ENCODE data around the gene MICOS13.

MICOS13 gene

GRCh38 chr19:5635427-5635826, 44.9 kb downstream of the MICOS13 start:
- no peak overlapping the region for H3K4me3 ChIP-seq (ENCODE audit: low read length)
- TF ChIP-seq, protein P1, sequence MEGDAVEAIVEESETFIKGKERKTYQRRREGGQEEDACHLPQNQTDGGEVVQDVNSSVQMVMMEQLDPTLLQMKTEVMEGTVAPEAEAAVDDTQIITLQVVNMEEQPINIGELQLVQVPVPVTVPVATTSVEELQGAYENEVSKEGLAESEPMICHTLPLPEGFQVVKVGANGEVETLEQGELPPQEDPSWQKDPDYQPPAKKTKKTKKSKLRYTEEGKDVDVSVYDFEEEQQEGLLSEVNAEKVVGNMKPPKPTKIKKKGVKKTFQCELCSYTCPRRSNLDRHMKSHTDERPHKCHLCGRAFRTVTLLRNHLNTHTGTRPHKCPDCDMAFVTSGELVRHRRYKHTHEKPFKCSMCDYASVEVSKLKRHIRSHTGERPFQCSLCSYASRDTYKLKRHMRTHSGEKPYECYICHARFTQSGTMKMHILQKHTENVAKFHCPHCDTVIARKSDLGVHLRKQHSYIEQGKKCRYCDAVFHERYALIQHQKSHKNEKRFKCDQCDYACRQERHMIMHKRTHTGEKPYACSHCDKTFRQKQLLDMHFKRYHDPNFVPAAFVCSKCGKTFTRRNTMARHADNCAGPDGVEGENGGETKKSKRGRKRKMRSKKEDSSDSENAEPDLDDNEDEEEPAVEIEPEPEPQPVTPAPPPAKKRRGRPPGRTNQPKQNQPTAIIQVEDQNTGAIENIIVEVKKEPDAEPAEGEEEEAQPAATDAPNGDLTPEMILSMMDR (conservative IDR thresholded peaks at IDR 0.05; ENCODE audit: low read length), result no peak
- no peak for DNase-seq (ENCODE audit: low read depth)

DNA sequence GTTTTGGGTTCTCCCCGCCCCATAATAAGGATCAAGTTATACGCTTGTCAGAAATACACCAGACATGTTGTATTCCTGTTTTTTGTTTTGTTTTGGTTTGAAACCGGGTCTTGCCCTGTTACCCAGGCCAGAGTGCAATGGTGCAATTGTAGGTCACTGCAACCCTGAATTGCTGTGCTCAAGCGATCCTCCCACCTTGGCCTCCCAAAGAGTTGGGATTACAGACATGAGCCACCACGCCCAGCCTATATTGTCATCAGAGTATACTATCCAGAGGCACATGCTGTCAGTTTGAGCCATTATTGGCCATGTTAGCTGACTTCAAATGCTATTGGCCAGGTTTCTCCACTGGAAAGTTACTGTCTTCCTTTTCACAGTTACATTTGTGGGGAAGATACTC, 47.7 kb downstream of the MICOS13 start:
- TF ChIP-seq, protein P1 (conservative IDR thresholded peaks at IDR 0.05; ENCODE audit: low read length), result no peak
- H3K4me3 ChIP-seq (ENCODE audit: low read length), result no peak overlapping the region
- DNase-seq (ENCODE audit: low read depth), result no peak

GRCh38 chr19:5632241-5632612, 48.1 kb downstream of the MICOS13 start:
- TF ChIP-seq, protein P1 (conservative IDR thresholded peaks at IDR 0.05; ENCODE audit: low read length), result no peak
- H3K4me3 ChIP-seq (ENCODE audit: low read length), result no peak overlapping the region
- no peak for DNase-seq (ENCODE audit: low read depth)

- H3K4me3 ChIP-seq (ENCODE audit: low read length), result no peak overlapping the region
- DNase-seq (ENCODE audit: low read depth), result peak; percentile 58
- TF ChIP-seq, protein P1 (conservative IDR thresholded peaks at IDR 0.05; ENCODE audit: low read length), result no peak
Measured at GRCh38 chr19:5631567-5632240, 48.6 kb downstream of the MICOS13 start.

DNA sequence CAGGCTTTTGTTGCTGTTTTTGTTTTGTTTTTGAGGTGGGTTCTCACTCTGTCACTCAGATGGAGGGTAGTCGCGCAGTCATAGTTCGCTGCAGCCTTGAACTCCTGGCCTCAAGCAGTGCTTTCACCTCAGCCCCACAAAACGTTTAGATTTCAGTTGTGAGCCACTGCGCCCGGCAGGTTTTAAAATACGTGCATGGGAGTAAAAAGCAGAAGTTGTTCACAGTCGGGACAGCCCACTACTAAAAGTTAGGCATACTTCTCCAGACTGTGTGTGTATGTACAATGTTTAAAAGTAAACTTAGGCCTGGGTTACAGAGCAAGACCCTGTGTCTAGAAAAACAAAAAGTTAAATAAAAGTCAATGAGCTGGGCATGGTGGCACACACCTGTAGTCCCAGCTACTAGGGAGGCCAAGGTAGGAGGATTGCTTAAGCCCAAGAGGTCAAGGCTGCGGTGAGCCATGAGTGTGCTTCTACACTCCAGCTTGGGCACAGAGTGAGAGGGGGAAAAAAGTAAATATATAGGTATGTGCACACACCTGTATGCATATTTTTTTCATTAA, 51.3 kb downstream of the MICOS13 start:
- TF ChIP-seq, protein P1 (conservative IDR thresholded peaks at IDR 0.05; ENCODE audit: low read length), result no peak
- no peak overlapping the region for H3K4me3 ChIP-seq (ENCODE audit: low read length)
- DNase-seq (ENCODE audit: low read depth), result no peak

DNA sequence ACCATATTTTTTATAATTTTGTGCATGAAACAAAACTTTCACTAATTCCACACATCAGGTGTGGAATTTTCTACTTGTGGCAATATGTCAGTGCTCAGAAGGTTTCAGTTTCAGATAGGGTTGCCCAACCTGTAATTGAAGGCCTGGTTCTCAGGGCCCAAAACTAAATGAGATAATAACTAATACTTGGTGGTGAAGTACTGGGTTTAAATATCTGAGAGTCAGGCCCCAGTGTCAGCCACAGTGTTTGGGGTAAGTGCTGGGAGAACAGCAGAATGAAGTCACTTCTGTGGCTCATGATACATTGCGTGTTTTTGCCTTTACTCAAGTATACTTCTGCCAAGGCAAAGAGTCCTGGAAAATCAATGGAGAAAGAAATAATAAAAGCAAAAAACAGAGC, 51.9 kb downstream of the MICOS13 start:
- H3K4me3 ChIP-seq (ENCODE audit: low read length), result no peak overlapping the region
- TF ChIP-seq, protein P1 (conservative IDR thresholded peaks at IDR 0.05; ENCODE audit: low read length), result no peak
- peak; percentile 81 for DNase-seq (ENCODE audit: low read depth)
